ENCODE measurements around the gene ASPG.

DNA sequence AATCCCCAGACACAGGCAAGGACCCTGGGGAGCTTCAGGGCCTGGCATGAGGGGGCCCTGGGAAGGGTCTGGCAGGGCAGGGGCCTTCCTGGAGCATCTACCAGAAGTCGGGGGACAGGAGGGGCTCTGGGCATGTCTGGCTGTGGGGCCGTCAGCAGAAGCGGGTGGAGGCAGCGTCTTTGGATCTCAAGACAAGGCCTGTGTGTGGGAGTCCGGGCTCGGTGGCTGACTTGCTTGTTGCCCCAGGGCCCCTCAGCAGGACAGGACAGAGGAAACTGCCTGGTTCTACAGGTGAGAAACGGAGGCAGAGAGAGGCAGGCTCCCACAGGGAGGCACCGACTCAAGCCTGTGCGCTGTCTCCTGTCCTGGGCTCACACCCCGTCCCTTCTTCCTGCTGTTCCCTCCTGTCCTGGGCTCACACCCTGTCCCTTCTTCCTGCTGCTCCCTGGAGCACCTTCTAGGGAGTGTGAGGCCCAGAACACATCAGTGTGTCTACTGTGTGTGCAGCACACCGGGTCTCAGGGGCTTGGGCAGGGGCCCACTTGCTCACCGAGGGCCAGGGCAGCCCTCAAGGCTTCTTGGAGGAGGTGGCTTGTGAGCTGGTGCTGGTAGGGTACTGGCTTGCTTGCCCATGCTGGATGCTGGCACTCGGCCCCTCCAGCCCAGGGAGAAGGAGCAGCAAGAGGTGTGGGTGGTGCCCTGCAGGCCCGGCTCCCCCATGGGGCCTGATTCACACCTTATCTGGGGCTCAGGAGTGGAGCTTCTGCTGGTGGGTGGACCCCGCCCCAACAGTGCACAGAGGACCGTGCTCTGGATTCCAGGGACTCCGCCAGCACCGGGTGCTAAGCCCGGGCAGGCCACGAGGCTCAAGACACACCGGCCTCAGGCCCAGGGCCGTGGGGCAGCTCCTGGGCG is 14.9 kb downstream of the ASPG start:
- no peak for TF ChIP-seq EZH2 (IDR thresholded peaks at IDR 0.05)
- TF ChIP-seq, protein P1, sequence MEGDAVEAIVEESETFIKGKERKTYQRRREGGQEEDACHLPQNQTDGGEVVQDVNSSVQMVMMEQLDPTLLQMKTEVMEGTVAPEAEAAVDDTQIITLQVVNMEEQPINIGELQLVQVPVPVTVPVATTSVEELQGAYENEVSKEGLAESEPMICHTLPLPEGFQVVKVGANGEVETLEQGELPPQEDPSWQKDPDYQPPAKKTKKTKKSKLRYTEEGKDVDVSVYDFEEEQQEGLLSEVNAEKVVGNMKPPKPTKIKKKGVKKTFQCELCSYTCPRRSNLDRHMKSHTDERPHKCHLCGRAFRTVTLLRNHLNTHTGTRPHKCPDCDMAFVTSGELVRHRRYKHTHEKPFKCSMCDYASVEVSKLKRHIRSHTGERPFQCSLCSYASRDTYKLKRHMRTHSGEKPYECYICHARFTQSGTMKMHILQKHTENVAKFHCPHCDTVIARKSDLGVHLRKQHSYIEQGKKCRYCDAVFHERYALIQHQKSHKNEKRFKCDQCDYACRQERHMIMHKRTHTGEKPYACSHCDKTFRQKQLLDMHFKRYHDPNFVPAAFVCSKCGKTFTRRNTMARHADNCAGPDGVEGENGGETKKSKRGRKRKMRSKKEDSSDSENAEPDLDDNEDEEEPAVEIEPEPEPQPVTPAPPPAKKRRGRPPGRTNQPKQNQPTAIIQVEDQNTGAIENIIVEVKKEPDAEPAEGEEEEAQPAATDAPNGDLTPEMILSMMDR (IDR thresholded peaks at IDR 0.05): no peak
- no peak for TF ChIP-seq EZH2phosphoT487 (IDR thresholded peaks at IDR 0.05)

Data from neural progenitor cell (in vitro differentiated cells).